ENCODE measurements around the gene KLF1. TPM values are rescaled to one million over a fixed set of nuclear protein-coding genes. Genes with fewer than 3 reads are reported as not detected.

KLF1 gene
- total and polyA plus RNA-seq, 2 of the 13 experiments (the other 11 are each of a cell fraction or from before 2014, with no cell fraction given): not detected

DNA sequence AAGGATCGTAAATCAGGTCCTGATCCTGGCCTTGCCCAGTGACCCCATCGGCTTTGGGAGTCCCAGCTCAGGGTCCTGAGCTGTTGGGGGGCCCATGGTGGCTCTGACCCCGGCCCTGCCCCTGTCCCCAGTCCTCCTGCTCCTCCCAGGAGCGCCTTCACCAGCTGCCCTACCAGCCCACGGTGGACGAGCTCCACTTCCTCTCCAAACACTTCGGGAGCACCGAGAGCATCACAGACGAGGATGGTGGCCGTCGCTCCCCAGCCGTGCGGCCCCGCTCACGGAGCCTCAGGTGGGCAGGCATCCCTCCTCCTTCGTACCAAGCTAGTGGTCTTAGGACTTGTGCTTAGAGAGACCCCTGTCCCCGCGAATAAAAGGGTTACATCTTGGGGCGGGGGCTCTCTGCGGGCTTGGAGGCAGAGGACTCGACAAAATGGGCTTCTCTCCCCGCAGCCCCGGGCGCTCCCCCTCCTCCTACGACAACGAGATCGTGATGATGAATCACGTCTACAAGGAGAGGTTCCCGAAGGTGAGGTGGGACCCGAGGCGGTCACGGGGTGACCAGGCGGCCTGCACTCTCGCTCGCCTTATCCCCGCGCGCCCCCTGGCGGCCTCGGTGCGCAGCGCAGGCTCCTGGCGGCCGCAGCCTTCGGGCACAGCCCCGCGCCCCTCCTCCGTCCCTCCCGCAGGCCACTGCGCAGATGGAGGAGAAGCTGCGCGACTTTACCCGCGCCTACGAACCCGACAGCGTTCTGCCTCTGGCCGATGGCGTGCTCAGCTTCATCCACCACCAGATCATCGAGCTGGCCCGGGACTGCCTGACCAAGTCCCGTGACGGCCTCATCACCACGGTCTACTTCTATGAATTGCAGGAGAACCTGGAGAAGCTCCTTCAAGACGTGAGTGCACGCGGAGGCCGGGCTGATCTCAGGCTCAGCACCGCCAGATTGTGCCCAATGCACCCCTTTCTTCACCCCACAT lies 39.6 kb downstream of the KLF1 start (continued):
- TF ChIP-seq, protein P1, sequence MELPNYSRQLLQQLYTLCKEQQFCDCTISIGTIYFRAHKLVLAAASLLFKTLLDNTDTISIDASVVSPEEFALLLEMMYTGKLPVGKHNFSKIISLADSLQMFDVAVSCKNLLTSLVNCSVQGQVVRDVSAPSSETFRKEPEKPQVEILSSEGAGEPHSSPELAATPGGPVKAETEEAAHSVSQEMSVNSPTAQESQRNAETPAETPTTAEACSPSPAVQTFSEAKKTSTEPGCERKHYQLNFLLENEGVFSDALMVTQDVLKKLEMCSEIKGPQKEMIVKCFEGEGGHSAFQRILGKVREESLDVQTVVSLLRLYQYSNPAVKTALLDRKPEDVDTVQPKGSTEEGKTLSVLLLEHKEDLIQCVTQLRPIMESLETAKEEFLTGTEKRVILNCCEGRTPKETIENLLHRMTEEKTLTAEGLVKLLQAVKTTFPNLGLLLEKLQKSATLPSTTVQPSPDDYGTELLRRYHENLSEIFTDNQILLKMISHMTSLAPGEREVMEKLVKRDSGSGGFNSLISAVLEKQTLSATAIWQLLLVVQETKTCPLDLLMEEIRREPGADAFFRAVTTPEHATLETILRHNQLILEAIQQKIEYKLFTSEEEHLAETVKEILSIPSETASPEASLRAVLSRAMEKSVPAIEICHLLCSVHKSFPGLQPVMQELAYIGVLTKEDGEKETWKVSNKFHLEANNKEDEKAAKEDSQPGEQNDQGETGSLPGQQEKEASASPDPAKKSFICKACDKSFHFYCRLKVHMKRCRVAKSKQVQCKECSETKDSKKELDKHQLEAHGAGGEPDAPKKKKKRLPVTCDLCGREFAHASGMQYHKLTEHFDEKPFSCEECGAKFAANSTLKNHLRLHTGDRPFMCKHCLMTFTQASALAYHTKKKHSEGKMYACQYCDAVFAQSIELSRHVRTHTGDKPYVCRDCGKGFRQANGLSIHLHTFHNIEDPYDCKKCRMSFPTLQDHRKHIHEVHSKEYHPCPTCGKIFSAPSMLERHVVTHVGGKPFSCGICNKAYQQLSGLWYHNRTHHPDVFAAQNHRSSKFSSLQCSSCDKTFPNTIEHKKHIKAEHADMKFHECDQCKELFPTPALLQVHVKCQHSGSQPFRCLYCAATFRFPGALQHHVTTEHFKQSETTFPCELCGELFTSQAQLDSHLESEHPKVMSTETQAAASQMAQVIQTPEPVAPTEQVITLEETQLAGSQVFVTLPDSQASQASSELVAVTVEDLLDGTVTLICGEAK (IDR thresholded peaks at IDR 0.05): no peak
- TF ChIP-seq, protein P1 (CRISPR knock-in tag; IDR thresholded peaks at IDR 0.05): no peak
- no peak for TF ChIP-seq POLR2A (IDR thresholded peaks at IDR 0.05; ENCODE audit: insufficient read depth in 1 of 2, low read depth in 2 of 2, low read length in 2 of 2)
- TF ChIP-seq TARDBP (CRISPR knock-in tag; IDR thresholded peaks at IDR 0.05): no peak
- TF ChIP-seq MED13 (CRISPR knock-in tag; IDR thresholded peaks at IDR 0.05): no peak
- no peak for TF ChIP-seq MLXIP (CRISPR knock-in tag; IDR thresholded peaks at IDR 0.05; ENCODE audit: borderline replicate concordance)
- TF ChIP-seq TAF15 (IDR thresholded peaks at IDR 0.05; ENCODE audit: low read depth, low read length, poor library complexity, severe bottlenecking): no peak
- TF ChIP-seq HOXA9 (CRISPR knock-in tag; IDR thresholded peaks at IDR 0.05; ENCODE audit: borderline replicate concordance): no peak
- TF ChIP-seq YEATS2 (CRISPR knock-in tag; IDR thresholded peaks at IDR 0.05; ENCODE audit: borderline replicate concordance): no peak
- no peak for TF ChIP-seq HOXA5 (CRISPR knock-in tag; IDR thresholded peaks at IDR 0.05)
- TF ChIP-seq MTA3 (CRISPR knock-in tag; IDR thresholded peaks at IDR 0.05): no peak
- no peak for TF ChIP-seq ZNF572 (CRISPR knock-in tag; IDR thresholded peaks at IDR 0.05)
- no peak for TF ChIP-seq POLR2AphosphoS2 (IDR thresholded peaks at IDR 0.05; ENCODE audit: low read depth, low read length)
- no peak for TF ChIP-seq TOPORS (CRISPR knock-in tag; IDR thresholded peaks at IDR 0.05)
- TF ChIP-seq GABPA (IDR thresholded peaks at IDR 0.05; ENCODE audit: low read depth, low read length): no peak
- no peak for TF ChIP-seq GABPA (CRISPR knock-in tag; IDR thresholded peaks at IDR 0.05; ENCODE audit: low read depth)
- TF ChIP-seq ZNF557 (CRISPR knock-in tag; IDR thresholded peaks at IDR 0.05): no peak
- no peak for TF ChIP-seq ZNF430 (CRISPR knock-in tag; IDR thresholded peaks at IDR 0.05)
